HG03521 (cell line): ENCODE results near the gene SOD1.
A peak's percentile ranks its signal among the peaks of the same experiment; 100 is the strongest.
"Not testable (repeated sequence)": the region's sequence is repeated elsewhere in the genome, so short reads cannot be mapped to it uniquely, and the experiment has no call there.

Experiments used
- ATAC-seq: cut with Tn5 transposase; IDR thresholded peaks from one replicate; pipeline ENCODE4 v1.9.1; 2021; ENCODE audit warnings: mild to moderate bottlenecking, moderate library complexity; ENCODE audit not compliant: unreplicated experiment

Gene SOD1

GRCh38 chr21:31659536-31660258 is at the start of gene SOD1:
SOD1 (plus strand) TSS chr21:31659693; CDS start chr21:31659770, 77 bp downstream.
- peak; percentile 92 for ATAC-seq

- ATAC-seq: no peak
Measured at GRCh38 chr21:31611445-31611844, 48.0 kb upstream of the SOD1 start.

DNA sequence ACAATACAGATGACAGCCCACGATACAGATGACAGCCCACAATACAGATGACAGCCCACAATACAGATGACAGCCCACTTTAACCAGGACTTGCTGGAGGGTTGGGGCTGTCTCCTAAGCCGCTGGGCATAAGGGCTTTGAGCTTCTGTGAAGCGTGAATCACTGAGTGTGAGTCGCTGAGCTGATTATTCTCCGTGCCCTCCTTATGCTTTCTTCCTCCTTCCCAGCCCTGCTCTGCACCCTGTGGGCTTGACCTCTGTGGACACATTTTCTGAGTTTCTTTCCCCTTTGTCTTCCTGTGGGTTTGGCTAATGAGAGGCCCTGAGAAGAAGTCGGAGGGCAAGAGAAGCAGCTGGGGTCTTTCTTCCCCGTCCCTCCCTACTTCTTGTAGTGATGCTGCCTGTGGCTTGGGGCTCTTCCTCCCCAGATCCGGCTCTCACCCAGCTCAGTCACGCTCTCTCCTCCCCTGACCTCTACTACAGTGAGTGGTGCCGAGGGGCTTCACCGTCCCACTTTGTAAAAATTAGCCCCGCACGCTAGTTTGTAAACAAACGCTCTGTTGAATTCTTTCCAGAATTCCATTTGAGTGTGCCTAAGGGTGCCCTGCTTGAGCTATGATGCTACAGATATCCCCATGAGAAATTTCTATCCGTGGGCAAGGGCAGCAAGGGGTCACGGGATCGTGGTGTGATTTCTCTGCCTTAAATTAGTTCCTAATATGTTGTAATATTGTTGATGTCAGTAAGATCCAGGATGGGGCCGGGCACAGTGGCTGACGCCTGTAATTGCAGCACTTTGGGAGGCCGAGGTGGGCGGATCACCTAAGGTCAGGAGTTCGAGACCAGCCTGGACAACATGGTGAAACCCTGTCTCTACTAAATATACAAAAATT is 46.4 kb upstream of the SOD1 start:
- no peak for ATAC-seq

DNA sequence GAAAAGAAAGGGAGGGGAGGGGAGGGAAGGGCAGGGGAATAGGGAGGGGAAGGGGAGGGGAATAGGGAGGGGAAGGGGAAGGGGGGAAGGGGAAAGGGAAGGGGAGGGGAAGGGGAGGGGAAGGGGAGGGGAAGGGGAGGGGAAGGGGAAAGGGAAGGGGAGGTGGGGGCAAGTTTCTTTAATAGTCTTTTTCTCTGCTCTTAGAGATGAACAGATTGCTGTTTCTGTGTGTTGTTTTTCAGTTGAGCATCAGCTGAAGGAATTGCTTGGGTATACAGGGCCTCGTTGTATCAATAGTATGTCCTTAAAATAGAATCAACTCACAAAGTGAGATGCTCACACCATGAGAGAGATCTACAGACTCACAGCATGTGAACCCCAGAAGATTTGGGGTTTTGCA is 44.8 kb upstream of the SOD1 start:
- no peak for ATAC-seq

DNA sequence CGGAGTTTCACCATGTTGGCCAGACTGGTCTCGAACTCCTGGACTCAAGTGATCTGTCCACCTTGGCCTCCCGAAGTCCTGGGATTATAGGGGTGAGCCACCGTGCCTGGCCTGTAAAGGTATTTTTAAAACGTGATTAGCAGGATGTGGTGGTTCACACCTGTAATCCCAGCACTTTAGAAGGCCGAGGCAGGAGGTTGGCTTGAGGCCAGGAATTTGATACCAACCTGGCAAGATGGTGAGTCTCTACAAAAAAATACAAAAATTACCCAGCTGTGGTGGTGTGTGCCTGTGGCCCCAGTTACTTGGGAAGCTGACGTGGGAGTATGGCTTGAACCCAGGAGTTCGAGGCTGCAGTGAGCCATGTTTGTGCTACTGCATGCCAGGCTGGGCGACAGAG is 43.3 kb upstream of the SOD1 start:
- no peak for ATAC-seq

DNA sequence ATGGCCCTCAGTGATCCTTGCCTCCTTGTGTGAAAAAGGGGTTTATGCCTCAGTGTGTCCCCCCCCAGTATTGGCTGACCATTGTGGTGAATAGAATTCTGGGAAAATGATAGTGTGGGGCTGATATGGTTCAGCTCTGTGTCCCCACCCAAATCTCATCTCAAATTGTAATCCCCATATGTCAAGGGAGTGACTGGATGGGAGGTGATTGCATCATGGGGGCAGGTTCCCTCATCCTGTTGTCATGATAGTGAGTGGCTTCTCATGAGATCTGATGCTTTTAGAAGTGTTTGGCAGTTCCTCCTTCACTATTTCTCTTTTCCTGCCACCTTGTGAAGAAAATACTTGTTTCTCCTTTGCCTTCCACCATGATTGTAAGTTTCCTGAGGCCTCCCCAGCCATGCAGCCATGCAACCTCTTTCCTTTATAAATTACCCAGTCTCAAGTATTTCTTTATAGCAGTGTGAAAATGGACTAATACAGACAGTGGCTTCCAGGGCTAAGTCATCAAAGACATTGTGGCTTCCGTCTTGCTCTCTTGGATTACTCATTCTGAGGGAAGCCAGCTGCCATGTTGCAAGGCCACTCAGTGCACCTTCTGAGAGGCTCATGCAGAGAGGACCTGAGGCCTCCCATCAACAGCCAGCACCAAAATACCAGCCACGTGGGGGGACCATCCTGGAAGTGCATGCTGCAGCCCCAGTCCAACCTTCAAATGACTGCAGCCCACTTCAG is 40.6 kb upstream of the SOD1 start:
- ATAC-seq: no peak

DNA sequence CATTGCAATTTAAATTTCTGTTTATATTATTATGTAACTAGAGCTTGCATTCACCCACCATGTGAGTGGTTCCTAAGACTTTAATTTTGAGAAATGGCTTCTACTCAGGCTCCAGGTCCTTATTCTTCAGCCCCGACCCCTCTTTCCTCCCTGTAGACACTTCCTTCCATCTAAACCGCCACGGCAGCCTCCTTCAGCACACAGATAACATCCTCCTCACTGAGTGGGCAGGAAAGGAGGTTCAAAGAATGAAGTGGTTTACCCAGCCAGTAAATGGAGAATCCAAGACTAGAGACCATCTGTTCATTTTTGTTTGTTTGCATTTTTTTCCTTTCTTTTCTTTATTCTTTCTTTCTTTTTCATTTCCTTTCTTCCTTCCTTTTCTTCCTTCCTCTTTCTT is 37.1 kb upstream of the SOD1 start:
- no peak for ATAC-seq

GRCh38 chr21:31623664-31624063 is 35.8 kb upstream of the SOD1 start:
- no peak for ATAC-seq

- ATAC-seq: no peak
Measured at GRCh38 chr21:31624181-31624580, 35.3 kb upstream of the SOD1 start.

GRCh38 chr21:31624961-31625491 is 34.5 kb upstream of the SOD1 start:
- no peak for ATAC-seq

- no peak for ATAC-seq
Measured at GRCh38 chr21:31629972-31630711, 29.4 kb upstream of the SOD1 start.

- not testable (repeated sequence) for ATAC-seq
Measured at GRCh38 chr21:31631881-31632280, 27.6 kb upstream of the SOD1 start.

GRCh38 chr21:31634993-31635392 is 24.5 kb upstream of the SOD1 start:
- ATAC-seq: no peak

DNA sequence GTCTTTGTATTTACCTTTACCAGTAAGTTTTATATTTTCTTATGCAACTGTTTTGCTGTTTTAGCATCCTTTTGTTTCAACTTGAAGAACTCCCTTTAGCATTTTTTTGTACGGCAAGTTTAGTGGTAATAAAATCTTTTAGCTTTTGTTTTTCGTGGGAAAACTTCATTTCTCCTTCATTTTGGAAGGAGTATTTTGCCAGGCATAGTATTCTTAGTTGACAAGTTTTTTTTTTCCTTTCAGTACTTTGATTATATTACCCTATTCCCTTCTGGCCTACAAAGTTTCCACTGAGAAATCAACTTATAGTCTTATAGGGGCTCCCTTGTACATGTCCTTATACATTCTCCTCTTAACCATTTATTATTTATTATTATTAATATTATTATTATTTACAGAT is 22.6 kb upstream of the SOD1 start:
- ATAC-seq: no peak

DNA sequence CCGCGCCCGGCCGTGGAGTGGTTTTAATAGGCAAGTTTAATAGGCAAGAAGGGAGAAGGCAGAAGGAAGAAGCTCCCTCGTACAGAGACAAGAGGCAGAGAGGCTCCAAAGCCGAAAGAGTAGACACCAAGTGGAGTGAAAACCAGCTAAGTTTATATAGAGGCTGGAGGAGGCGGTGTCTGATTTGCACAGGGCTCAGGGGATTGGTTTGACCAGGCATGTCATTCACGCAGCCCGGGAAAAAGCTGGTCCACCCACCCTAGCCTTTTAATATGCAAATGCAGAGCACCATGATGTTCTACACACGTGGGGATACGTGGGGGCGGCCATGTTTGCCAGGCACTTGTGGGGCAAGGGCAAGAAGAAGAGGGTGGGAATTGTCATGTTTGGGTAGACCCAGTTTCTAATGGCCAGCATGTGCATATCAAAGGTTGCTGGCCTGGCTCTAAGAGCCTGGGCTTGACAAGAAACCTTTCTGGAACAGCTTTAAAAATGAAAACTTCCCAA is 18.0 kb upstream of the SOD1 start:
- no peak for ATAC-seq

GRCh38 chr21:31644643-31645042 is 14.8 kb upstream of the SOD1 start:
- ATAC-seq: no peak

DNA sequence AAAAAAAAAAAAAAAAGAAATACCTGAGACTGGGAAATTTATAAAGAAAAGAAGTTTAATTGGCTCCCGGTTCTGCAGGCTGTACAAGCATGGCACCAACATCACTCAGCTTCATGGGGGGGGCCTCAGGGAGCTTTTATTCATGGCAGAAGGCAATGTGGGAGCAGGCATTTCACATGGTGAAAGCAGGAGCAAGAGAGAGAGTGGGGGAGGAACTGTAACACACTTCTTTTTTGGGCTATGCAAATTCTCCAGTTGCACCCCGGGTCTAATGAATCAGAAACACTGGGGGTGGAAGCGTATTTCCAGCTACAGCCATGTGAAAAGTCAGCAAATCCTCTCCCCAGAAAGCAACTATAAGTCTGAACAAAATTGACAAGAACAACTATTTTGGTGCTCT is 11.8 kb upstream of the SOD1 start:
- ATAC-seq: no peak

DNA sequence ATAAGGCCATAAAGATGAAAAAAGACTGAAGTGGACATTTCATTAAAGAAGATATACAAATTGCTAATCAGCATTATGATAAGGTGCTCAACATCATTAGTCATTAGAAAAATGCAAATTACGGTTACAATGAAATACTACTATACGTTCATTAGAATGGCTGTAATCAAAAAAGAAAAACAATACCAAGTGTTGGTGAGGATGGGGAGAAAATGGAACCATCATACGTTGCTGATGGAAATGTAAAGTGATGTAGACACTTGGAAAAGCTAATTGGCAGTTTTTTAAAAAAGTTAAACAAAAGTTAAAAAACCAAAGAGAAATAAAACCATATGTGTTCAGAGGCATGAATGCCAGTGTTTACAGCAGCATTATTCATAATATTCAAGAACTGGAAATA is 8.6 kb upstream of the SOD1 start:
- ATAC-seq: no peak

DNA sequence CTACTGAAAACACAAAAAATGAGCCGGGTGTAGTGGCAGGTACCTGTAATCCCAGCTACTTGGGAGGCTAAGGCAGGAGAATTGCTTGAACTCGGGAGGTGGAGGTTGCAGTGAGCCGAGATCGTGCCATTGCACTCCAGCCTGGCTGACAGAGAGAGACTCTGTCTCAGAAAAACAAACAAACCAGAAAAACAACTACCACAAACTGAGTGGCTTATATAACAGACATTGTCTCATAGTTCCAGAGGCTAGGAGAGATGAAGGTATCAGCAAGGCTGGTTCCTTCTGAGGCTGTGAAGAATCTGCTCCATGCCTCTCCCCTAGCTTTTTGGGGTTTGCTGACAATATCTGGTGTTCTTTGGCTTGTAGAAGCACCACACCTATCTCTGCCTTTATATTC is 8.0 kb upstream of the SOD1 start:
- not testable (repeated sequence) for ATAC-seq

DNA sequence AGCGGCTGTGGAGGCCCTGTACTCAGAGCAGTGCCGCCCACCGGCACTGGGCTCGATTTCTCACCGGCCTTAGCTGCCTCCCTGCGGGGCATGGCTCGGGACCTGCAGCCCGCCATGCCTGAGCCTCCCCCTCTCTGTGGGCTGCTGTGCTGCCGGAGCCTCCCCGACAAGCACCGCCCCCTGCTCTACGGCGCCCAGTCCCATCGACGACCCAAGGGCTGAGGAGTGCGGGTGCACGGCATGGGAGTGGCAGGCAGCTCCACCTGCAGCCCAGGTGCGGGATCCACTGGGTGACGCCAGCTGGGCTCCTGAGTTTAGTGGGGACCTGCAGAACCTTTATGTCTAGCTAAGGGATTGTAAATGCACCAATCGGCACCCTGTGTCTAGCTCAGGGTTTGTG is 5.2 kb upstream of the SOD1 start:
- no peak for ATAC-seq
